AG08396 (cell line): ENCODE results near the gene TDG.
"Not testable (repeated sequence)": the region's sequence is repeated elsewhere in the genome, so short reads cannot be mapped to it uniquely, and the experiment has no call there.

Experiments used
- DNase-seq: peaks from one replicate; pipeline ENCODE4 v3.0.0; 2012; ENCODE audit warnings: low spot score, mixed read lengths

TDG gene

GRCh38 chr12:104022786-104023185 is 57.1 kb downstream of the TDG start:
- no peak for DNase-seq

- DNase-seq: no peak
These were observed 58.0 kb downstream of the TDG start for GRCh38 chr12:104023710-104024109.

- DNase-seq: no peak
These were observed 58.7 kb downstream of the TDG start for GRCh38 chr12:104024348-104024747.

GRCh38 chr12:104025771-104026170 is 60.1 kb downstream of the TDG start:
- DNase-seq: no peak

- DNase-seq: no peak
These were observed 61.3 kb downstream of the TDG start for GRCh38 chr12:104026841-104027599.

GRCh38 chr12:104030596-104030995 is 64.9 kb downstream of the TDG start:
- DNase-seq: not testable (repeated sequence)

- DNase-seq: not testable (repeated sequence)
These were observed 70.5 kb downstream of the TDG start for GRCh38 chr12:104036143-104036542.
